ENCODE measurements around the gene ATXN2. TPM values are rescaled to one million over a fixed set of nuclear protein-coding genes. Genes with fewer than 3 reads are reported as not detected.

Gene ATXN2
- total RNA-seq, 2 experiments from 2014 or later: 36.1 to 81.4 TPM

DNA sequence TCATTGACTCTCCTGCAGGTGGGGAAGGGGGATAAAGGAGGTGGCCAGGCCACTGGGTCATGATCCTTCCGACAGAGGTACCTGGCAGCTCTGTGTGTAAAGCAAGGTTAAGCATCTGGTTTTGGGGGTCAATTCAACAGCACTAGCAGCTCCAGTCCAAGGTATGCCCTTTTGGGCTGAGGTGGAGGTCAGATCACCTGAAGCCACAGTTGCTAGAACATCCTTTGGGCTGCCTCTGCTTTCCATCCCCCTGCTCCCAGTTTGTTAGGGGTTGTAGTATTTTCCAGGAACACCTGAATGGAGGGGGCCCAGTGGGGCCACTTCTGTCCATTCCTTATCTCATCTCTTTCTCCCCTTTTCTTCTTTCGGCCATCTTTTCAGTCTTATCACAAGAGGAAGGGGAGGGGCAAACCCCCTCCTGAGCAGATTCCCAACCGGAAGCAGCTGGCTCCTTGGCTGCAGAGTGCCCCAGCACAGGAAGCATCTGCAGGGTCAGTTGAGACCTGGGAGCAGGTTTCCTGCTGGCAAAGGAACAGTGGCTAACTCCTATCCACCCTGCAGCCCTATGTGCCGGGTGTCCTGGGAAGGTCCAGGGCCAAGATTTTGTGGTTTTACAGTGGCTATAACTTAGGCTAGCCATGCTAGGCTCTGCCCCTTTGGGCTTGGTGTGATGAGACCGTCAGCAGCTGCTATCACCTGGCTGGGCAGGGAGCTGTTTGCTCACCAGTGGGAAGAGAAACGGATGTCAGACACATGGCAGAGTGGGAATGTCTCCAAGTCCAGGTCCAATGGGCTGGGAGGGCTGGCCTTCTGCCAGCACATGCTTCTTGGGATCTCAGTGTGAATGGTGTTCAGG lies 153.2 kb downstream of the ATXN2 start:
- peaks cover 9% of the 10 kb centered on the region; the same call in 1 of the 2 replicates for H3K79me2 ChIP-seq (ENCODE audit: insufficient read depth, low read depth, low read length)
- peaks cover 67% of the 10 kb centered on the region for H3K4me1 ChIP-seq (ENCODE audit: insufficient read depth, low read length, poor library complexity, severe bottlenecking)
- CTCF ChIA-PET (ENCODE audit: unreplicated experiment): interaction anchor here (0.6 to 1.3 kb wide), 2 partner anchors 41 to 49 kb away, joined by 3 to 6 read pairs; no protein-coding TSS in a partner anchor
- no TSS peak for BruUV-seq (replicated peaks)
- no peaks in the 10 kb centered on the region for H3K9me3 ChIP-seq (ENCODE audit: low read length)
- H2AFZ ChIP-seq (ENCODE audit: low read length): no peak overlapping the region
- POLR2A ChIA-PET: interaction anchor here (0.5 to 1.2 kb wide), 2 partner anchors 30 to 35 kb away, joined by 3 to 4 read pairs; no protein-coding TSS in a partner anchor
- H3K4me2 ChIP-seq (ENCODE audit: low read length): peak overlapping the region; percentile 77
- TF ChIP-seq, protein P1, sequence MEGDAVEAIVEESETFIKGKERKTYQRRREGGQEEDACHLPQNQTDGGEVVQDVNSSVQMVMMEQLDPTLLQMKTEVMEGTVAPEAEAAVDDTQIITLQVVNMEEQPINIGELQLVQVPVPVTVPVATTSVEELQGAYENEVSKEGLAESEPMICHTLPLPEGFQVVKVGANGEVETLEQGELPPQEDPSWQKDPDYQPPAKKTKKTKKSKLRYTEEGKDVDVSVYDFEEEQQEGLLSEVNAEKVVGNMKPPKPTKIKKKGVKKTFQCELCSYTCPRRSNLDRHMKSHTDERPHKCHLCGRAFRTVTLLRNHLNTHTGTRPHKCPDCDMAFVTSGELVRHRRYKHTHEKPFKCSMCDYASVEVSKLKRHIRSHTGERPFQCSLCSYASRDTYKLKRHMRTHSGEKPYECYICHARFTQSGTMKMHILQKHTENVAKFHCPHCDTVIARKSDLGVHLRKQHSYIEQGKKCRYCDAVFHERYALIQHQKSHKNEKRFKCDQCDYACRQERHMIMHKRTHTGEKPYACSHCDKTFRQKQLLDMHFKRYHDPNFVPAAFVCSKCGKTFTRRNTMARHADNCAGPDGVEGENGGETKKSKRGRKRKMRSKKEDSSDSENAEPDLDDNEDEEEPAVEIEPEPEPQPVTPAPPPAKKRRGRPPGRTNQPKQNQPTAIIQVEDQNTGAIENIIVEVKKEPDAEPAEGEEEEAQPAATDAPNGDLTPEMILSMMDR (conservative IDR thresholded peaks at IDR 0.05; ENCODE audit: low read length): no peak
- TF ChIP-seq EZH2phosphoT487 (IDR thresholded peaks at IDR 0.05; ENCODE audit: borderline replicate concordance, low read depth, low read length): no peak
- intact Hi-C loops (cut with micrococcal nuclease; ENCODE audit: unreplicated experiment): loop anchor here (1.0 kb wide), 1 partner anchor 41 kb away; the partner anchor contains the start of gene SH2B3
- no peaks in the 10 kb centered on the region for H3K9me2 ChIP-seq (ENCODE audit: insufficient read depth, low read length)
- DNase-seq (ENCODE audit: low spot score): no peak
- peaks cover 19% of the 10 kb centered on the region; the same call in 1 of the 2 replicates for H4K20me1 ChIP-seq (ENCODE audit: insufficient read depth, low read length)
- peak overlapping the region; percentile 91 for H3K27ac ChIP-seq (ENCODE audit: low read depth, low read length, poor library complexity, severe bottlenecking)
- no peak overlapping the region for H3K4me3 ChIP-seq (ENCODE audit: low read depth, low read length, poor library complexity, severe bottlenecking)
- peaks cover 75% of the 10 kb centered on the region for H3K36me3 ChIP-seq (ENCODE audit: insufficient read depth, low read length)

DNA sequence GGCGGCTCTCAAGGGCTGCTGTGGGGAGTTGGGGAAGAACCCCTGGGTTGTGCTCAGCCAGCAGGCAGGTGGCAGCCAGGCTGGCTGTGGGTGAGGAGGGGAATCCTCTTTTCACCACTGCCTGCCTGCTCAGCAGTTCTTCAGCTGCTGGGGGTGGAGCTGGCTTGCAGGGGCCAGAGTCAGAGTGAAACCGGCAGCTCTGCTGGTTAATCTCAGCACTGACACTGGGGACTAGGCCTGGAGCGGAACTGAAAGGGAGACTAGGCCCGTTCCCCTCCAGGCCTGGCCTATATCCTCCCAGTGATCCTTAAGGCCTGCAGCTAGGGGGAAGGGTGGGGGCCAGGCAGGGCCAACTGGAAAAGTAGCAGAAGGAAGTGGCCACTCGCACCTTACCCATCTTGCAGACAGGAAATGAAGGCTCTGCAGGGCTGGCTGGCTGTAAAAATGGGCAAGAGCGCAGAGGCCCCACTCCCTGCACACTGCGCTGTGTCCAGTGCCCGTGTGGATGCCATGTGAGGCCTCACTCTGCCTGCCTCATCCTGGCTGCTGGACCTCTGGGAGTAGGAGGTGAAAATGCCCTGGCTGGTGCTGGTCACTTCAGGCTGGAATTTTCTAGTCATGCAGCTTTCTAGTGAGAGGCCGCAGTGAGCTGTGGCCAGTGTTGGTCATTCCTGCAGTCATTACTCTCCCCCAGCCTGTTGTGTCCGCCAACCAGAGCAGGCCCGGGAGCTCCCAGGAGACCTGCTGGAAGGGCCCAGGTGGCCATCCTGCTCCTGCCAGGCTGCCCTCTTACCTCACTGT lies 154.0 kb downstream of the ATXN2 start:
- H3K36me3 ChIP-seq (ENCODE audit: insufficient read depth, low read length): peaks cover 72% of the 10 kb centered on the region

More for the DNA sequence above, 154.0 kb downstream of the ATXN2 start:
- no peaks in the 10 kb centered on the region for H3K9me3 ChIP-seq (ENCODE audit: low read length)
- DNase-seq (ENCODE audit: low spot score): peak; percentile 93
- TF ChIP-seq EZH2phosphoT487 (IDR thresholded peaks at IDR 0.05; ENCODE audit: borderline replicate concordance, low read depth, low read length): no peak
- TF ChIP-seq, protein P1 (conservative IDR thresholded peaks at IDR 0.05; ENCODE audit: low read length): no peak
- peak overlapping the region; percentile 91 for H3K27ac ChIP-seq (ENCODE audit: low read depth, low read length, poor library complexity, severe bottlenecking)
- peaks cover 9% of the 10 kb centered on the region; the same call in 1 of the 2 replicates for H3K79me2 ChIP-seq (ENCODE audit: insufficient read depth, low read depth, low read length)
- POLR2A ChIA-PET: interaction anchor here (0.5 to 2.5 kb wide), 6 partner anchors 10 to 41 kb away, joined by 3 to 16 read pairs (median 4); no protein-coding TSS in a partner anchor
- H4K20me1 ChIP-seq (ENCODE audit: insufficient read depth, low read length): peaks cover 19% of the 10 kb centered on the region; the same call in 1 of the 2 replicates
- intact Hi-C loops (cut with micrococcal nuclease; ENCODE audit: unreplicated experiment): loop anchor here (1.0 kb wide), 1 partner anchor 40 kb away; the partner anchor contains the start of gene SH2B3
- no peak overlapping the region for H2AFZ ChIP-seq (ENCODE audit: low read length)
- CTCF ChIA-PET (ENCODE audit: unreplicated experiment): interaction anchor here (1.3 to 2.0 kb wide), 2 partner anchors 10 to 40 kb away, joined by 5 to 6 read pairs; no protein-coding TSS in a partner anchor
- peak overlapping the region; percentile 77 for H3K4me2 ChIP-seq (ENCODE audit: low read length)
- no TSS peak for BruUV-seq (replicated peaks)
- H3K4me3 ChIP-seq (ENCODE audit: low read depth, low read length, poor library complexity, severe bottlenecking): peak overlapping the region; percentile 42
- H3K9me2 ChIP-seq (ENCODE audit: insufficient read depth, low read length): no peaks in the 10 kb centered on the region
- peaks cover 67% of the 10 kb centered on the region for H3K4me1 ChIP-seq (ENCODE audit: insufficient read depth, low read length, poor library complexity, severe bottlenecking)
